Endothelial cell of umbilical vein (primary cell): Measurements from ENCODE around the gene TAPBPL. TPM values are rescaled to one million over a fixed set of nuclear protein-coding genes. Genes with fewer than 3 reads are reported as not detected.

ENCODE experiments used
- BruUV-seq: library from RNA; stranded (reverse); fragments of 400-500 nt; replicated peaks from 2 replicates; lab custom pipeline; 2021; lab: Mats Ljungman, UMichigan
- CTCF ChIA-PET: fragments of 300-600, 350-600 bp; sonication (Branson Sonifier 250); formaldehyde crosslinking; loops from one replicate; lab custom pipeline; 2021; ENCODE audit warnings: antibody characterized with exemption, inconsistent platforms; lab: Charles Lee
- POLR2A ChIA-PET: fragments of 300-600, 350-600 bp; sonication (Branson Sonifier 250); formaldehyde crosslinking; loops from one replicate; lab custom pipeline; 2021; ENCODE audit warnings: antibody characterized with exemption, inconsistent platforms; lab: Charles Lee
- DNase-seq: peaks from one replicate; pipeline ENCODE4 v3.0.0-alpha.2; 2011; ENCODE audit warnings: low read depth, low spot score
- FAIRE-seq: peaks from 2 replicates; lab custom pipeline; 2011; peaks lifted over from hg19 to GRCh38; lab: Jason Lieb, UNC
- H2AFZ ChIP-seq: 2 replicates; pipeline ENCODE4 v1.6.0; 2012; ENCODE audit warnings: low read depth, low read length, control low read depth, inconsistent platforms
- H3K27ac ChIP-seq: 2 replicates; pipeline ENCODE4 v1.5.1; 2011; ENCODE audit warnings: low read depth, mild to moderate bottlenecking, control low read depth, low read length, moderate library complexity; ENCODE audit not compliant: insufficient read depth
- H3K27me3 ChIP-seq, 2 experiments: 2 replicates each; pipeline versions ENCODE4 v1.6.0 to v1.6.1; 2011; ENCODE audit warnings: low read length in 2 of 2, mixed read lengths in 1 of 2; ENCODE audit not compliant: control insufficient read depth in 2 of 2, insufficient read depth in 2 of 2
- H3K36me3 ChIP-seq, 2 experiments: 2 replicates in 1 of 2; 3 replicates in 1 of 2; pipeline ENCODE4 v1.5.1; 2011; ENCODE audit warnings: low read length in 2 of 2, mild to moderate bottlenecking in 1 of 2, moderate library complexity in 1 of 2; ENCODE audit not compliant: control insufficient read depth in 2 of 2, insufficient read depth in 2 of 2; ENCODE audit errors: extremely low read depth in 1 of 2
- H3K4me1 ChIP-seq: 3 replicates; pipeline ENCODE4 v1.5.1; 2011; ENCODE audit warnings: mild to moderate bottlenecking, low read length; ENCODE audit not compliant: control insufficient read depth, insufficient read depth; ENCODE audit errors: extremely low read depth
- H3K4me2 ChIP-seq: 2 replicates; pipeline ENCODE4 v1.6.1; 2011; ENCODE audit warnings: low read length, control low read depth, mixed read lengths; ENCODE audit not compliant: insufficient read depth
- H3K4me3 ChIP-seq, 3 experiments: fragments of 200-600 bp in 1 of 3; sonication (generic), shearing (Covaris generic) in 1 of 3; replicated peaks in 1 of 3; 2 replicates each; pipeline ENCODE4 v1.5.1; 2011 to 2016; ENCODE audit warnings: control low read depth in 3 of 3, low read length in 3 of 3, mild to moderate bottlenecking in 2 of 3, inconsistent platforms in 1 of 3, low read depth in 1 of 3, moderate library complexity in 1 of 3; ENCODE audit not compliant: insufficient read depth in 1 of 3
- H3K79me2 ChIP-seq: 2 replicates; pipeline ENCODE4 v1.6.0; 2012; ENCODE audit warnings: low read length, inconsistent platforms; ENCODE audit not compliant: control insufficient read depth, insufficient read depth
- H3K9ac ChIP-seq: replicated peaks from 2 replicates; pipeline ENCODE3; 2011; ENCODE audit warnings: low read length, control low read depth; ENCODE audit not compliant: insufficient read depth; ENCODE audit errors: extremely low read depth
- H3K9me1 ChIP-seq: replicated peaks from 3 replicates; pipeline ENCODE4 v1.6.0; 2011; ENCODE audit warnings: mild to moderate bottlenecking, low read length; ENCODE audit not compliant: control insufficient read depth, insufficient read depth; ENCODE audit errors: extremely low read depth
- H3K9me3 ChIP-seq: replicated peaks from 2 replicates; pipeline ENCODE4 v1.5.1; 2012; ENCODE audit warnings: low read length, inconsistent platforms; ENCODE audit not compliant: control insufficient read depth, insufficient read depth
- H4K20me1 ChIP-seq: replicated peaks from 2 replicates; pipeline ENCODE3; 2011; ENCODE audit warnings: mild to moderate bottlenecking, low read length; ENCODE audit not compliant: control insufficient read depth, insufficient read depth; ENCODE audit errors: extremely low read depth
- GATA2 ChIP-seq: IDR thresholded peaks from 2 replicates; pipeline ENCODE4 v1.7.0; 2011; ENCODE audit warnings: low read depth, mild to moderate bottlenecking, moderate library complexity, mixed read lengths, low read length; ENCODE audit not compliant: insufficient read length, insufficient read depth
- JUN ChIP-seq: IDR thresholded peaks from 2 replicates; pipeline ENCODE4 v1.6.1; 2011; ENCODE audit warnings: borderline replicate concordance, low read depth; ENCODE audit not compliant: insufficient read length, insufficient read depth
- MYC ChIP-seq: IDR thresholded peaks from one replicate; pipeline ENCODE4 v1.6.1; 2011; ENCODE audit warnings: mild to moderate bottlenecking, low read depth, low read length
- dilution Hi-C: fragments of 300-500 bp; cut with MboI; formaldehyde crosslinking; loops from one replicate; pipeline ENCODE4 v1.15.0; 2019; ENCODE audit warnings: low sequenced_read_pairs; ENCODE audit not compliant: extremely low pct_ligation_motif_present
- intact Hi-C: fragments of 100-400 bp; cut with micrococcal nuclease; formaldehyde crosslinking; loops from one replicate; pipeline ENCODE4 v1.10.0; 2022
- polyA plus RNA-seq, 4 experiments: library from polyadenylated mRNA; depleted of rRNA in 3 of 4; stranded (reverse) in 3 of 4; unstranded in 1 of 4; fragments of >200 nt; gene quantifications; 2 replicates each; pipeline versions ENCODE4 v1.2.1 to v1.2.3, GENCODE V29; 2011 to 2012; ENCODE audit warnings: missing spikeins in 1 of 4
- total RNA-seq: library from RNA; stranded (reverse); gene quantifications from 2 replicates; pipeline ENCODE4 v1.2.3, GENCODE V29; 2021
- TF ChIP-seq, protein P1 (sequence below), 2 donors: IDR thresholded peaks; 1 replicate in 1 of 2; 2 replicates in 1 of 2; pipeline ENCODE4 v1.5.1; 2011; ENCODE audit warnings: low read length in 2 of 2, mild to moderate bottlenecking in 2 of 2, moderate library complexity in 2 of 2, control low read depth in 1 of 2, inconsistent platforms in 1 of 2, low read depth in 1 of 2; ENCODE audit not compliant: insufficient read depth in 1 of 2; ENCODE audit errors: extremely low read depth in 1 of 2
- TF ChIP-seq, protein P2 (sequence below): IDR thresholded peaks from 2 replicates; pipeline ENCODE4 v1.6.1; 2011; ENCODE audit not compliant: insufficient read depth, insufficient read length

TAPBPL gene
- total and polyA plus RNA-seq, 2 donors (not counting 3 experiments of a cell fraction or from before 2014, with no cell fraction given) = 11.7 to 28.6 TPM

GRCh38 chr12:6458281-6459003, 6.6 kb downstream of the TAPBPL start:
- CTCF ChIA-PET = interaction anchor here (1.1 to 1.2 kb wide), 2 partner anchors 12 to 79 kb away, joined by 3 to 5 read pairs; partner anchors contain the start of gene VAMP1

More at GRCh38 chr12:6458281-6459003, 6.6 kb downstream of the TAPBPL start:
- no peak overlapping the region for H3K27ac ChIP-seq
- H3K4me2 ChIP-seq = no peak overlapping the region
- DNase-seq (no peak), FAIRE-seq (no peak)
- H3K9me1 ChIP-seq = no peaks in the 10 kb centered on the region
- H4K20me1 ChIP-seq = no peaks in the 10 kb centered on the region
- H3K36me3 ChIP-seq = peaks cover 6 to 19% of the 10 kb centered on the region in 2 experiments
- H3K9ac ChIP-seq = no peak overlapping the region
- POLR2A ChIA-PET = interaction anchor here (0.7 to 1.8 kb wide), 3 partner anchors 12 to 126 kb away, joined by 3 to 7 read pairs (median 4); partner anchors contain the start of gene VAMP1
- no peak overlapping the region for H3K4me3 ChIP-seq
- H3K4me1 ChIP-seq = peaks cover 12% of the 10 kb centered on the region
- no peak for TF ChIP-seq JUN
- TF ChIP-seq, protein P1, sequence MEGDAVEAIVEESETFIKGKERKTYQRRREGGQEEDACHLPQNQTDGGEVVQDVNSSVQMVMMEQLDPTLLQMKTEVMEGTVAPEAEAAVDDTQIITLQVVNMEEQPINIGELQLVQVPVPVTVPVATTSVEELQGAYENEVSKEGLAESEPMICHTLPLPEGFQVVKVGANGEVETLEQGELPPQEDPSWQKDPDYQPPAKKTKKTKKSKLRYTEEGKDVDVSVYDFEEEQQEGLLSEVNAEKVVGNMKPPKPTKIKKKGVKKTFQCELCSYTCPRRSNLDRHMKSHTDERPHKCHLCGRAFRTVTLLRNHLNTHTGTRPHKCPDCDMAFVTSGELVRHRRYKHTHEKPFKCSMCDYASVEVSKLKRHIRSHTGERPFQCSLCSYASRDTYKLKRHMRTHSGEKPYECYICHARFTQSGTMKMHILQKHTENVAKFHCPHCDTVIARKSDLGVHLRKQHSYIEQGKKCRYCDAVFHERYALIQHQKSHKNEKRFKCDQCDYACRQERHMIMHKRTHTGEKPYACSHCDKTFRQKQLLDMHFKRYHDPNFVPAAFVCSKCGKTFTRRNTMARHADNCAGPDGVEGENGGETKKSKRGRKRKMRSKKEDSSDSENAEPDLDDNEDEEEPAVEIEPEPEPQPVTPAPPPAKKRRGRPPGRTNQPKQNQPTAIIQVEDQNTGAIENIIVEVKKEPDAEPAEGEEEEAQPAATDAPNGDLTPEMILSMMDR (IDR thresholded peaks at IDR 0.05; ENCODE audit: extremely low read depth in 1 of 2, insufficient read depth in 1 of 2, low read depth in 1 of 2, low read length in 2 of 2) = no peak
- TF ChIP-seq MYC = no peak
- TF ChIP-seq, protein P2, sequence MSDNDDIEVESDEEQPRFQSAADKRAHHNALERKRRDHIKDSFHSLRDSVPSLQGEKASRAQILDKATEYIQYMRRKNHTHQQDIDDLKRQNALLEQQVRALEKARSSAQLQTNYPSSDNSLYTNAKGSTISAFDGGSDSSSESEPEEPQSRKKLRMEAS = no peak
- no peak for TF ChIP-seq GATA2
- H3K27me3 ChIP-seq = no peaks in the 10 kb centered on the region
- H3K9me3 ChIP-seq = no peaks in the 10 kb centered on the region
- intact Hi-C loops = no loop called here
- H2AFZ ChIP-seq = no peak overlapping the region
- H3K79me2 ChIP-seq = no peaks in the 10 kb centered on the region
- BruUV-seq = no TSS peak
- dilution Hi-C loops = no loop called here
